ENCODE results near the gene RPL7L1.

DNA sequence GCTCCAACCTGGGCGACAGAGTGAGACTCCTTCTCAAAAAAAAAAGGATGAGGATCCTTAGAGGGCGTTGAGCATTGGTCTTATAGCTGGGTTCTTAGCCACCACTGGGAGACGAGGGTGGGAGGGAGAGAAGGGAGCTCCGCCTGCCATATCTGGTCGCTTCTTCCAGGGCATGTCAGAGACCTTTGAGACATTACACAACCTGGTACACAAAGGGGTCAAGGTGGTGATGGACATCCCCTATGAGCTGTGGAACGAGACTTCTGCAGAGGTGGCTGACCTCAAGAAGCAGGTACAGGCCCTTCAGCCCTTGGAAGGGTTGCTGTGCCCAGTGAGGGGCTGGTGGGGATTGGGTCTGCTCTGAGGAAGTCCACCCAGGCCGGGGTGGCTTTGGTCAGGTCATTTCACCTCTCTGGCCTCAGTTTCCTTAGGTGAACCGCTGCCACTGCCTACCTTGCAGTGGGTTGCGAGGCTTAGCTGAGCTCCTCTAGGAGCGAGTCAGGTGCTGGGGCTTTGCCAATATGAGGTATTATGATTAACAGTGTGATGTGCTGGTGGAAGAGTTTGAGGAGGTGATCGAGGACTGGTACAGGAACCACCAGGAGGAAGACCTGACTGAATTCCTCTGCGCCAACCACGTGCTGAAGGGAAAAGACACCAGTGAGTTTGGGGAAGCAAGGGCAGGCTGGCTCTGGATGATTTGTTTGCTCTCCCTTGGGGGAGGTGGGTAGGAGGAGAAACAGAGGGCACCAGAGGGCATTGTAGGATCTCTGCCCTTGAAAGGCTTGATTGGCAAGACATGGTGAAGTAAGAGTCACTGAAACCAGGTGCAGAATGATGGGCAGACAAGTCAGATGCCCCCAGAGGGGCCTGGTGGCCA is 58.4 kb downstream of the RPL7L1 start:
- no peak for TF ChIP-seq POLR2AphosphoS5 (IDR thresholded peaks at IDR 0.05; ENCODE audit: low read depth, low read length)
- no peak for TF ChIP-seq TAF1 (IDR thresholded peaks at IDR 0.05; ENCODE audit: borderline replicate concordance, insufficient read depth, low read length)

Data from PFSK-1 (cell line).